Endodermal cell (in vitro differentiated cells): Measurements from ENCODE around the gene COMMD1. TPM values are rescaled to one million over a fixed set of nuclear protein-coding genes. Genes with fewer than 3 reads are reported as not detected.

ENCODE experiments used
- DNase-seq: peaks from one replicate; pipeline ENCODE4 v3.0.0-alpha.2; 2017
- H3K27ac ChIP-seq: 2 replicates; pipeline ENCODE4 v1.5.1; 2013; ENCODE audit warnings: mild to moderate bottlenecking, low read depth, low read length, moderate library complexity
- H3K27me3 ChIP-seq: 2 replicates; pipeline ENCODE4 v1.6.1; 2013; ENCODE audit warnings: mild to moderate bottlenecking, low read length, moderate library complexity; ENCODE audit not compliant: insufficient read depth, control insufficient read depth, poor library complexity, severe bottlenecking
- H3K36me3 ChIP-seq: 2 replicates; pipeline ENCODE4 v1.7.0; 2013; ENCODE audit warnings: mild to moderate bottlenecking, low read length, moderate library complexity; ENCODE audit not compliant: control insufficient read depth, insufficient read depth
- H3K4me1 ChIP-seq: one replicate; pipeline ENCODE4 v1.7.0; 2013; ENCODE audit warnings: low read length; ENCODE audit not compliant: control insufficient read depth, insufficient read depth
- H3K4me3 ChIP-seq: 2 replicates; pipeline ENCODE4 v1.5.1; 2013; ENCODE audit warnings: mild to moderate bottlenecking, low read length, moderate library complexity
- H3K9ac ChIP-seq: 2 replicates; pipeline ENCODE4 v1.6.1; 2013; ENCODE audit warnings: mild to moderate bottlenecking, low read length, moderate library complexity; ENCODE audit not compliant: poor library complexity, severe bottlenecking; ENCODE audit errors: extremely low read depth
- H3K9me3 ChIP-seq: 2 replicates; pipeline ENCODE4 v1.6.1; 2013; ENCODE audit warnings: mild to moderate bottlenecking, low read length, moderate library complexity; ENCODE audit not compliant: control insufficient read depth
- H3K27ac Mint-ChIP-seq: 2 replicates; pipeline ENCODE4 v1.8.0; 2020; ENCODE audit warnings: mixed read lengths
- H3K27me3 Mint-ChIP-seq: 2 replicates; pipeline ENCODE4 v1.8.0; 2021; ENCODE audit warnings: mild to moderate bottlenecking, mixed read lengths; ENCODE audit not compliant: insufficient read depth
- H3K36me3 Mint-ChIP-seq: 2 replicates; pipeline ENCODE4 v1.8.0; 2020; ENCODE audit warnings: low read depth, mixed read lengths
- H3K4me1 Mint-ChIP-seq: 2 replicates; pipeline ENCODE4 v1.8.0; 2020; ENCODE audit warnings: mixed read lengths
- H3K4me3 Mint-ChIP-seq: 2 replicates; pipeline ENCODE4 v1.8.0; 2020; ENCODE audit warnings: mild to moderate bottlenecking, moderate library complexity, mixed read lengths
- H3K9me3 Mint-ChIP-seq: 2 replicates; pipeline ENCODE4 v1.8.0; 2020; ENCODE audit warnings: mild to moderate bottlenecking, mixed read lengths
- WGBS, 2 experiments: methylation state at CpG; one replicate each; pipeline versions ENCODE4 v1.1.5 to v1.1.7; 2013; ENCODE audit warnings: missing lambda C conversion rate in 2 of 2, mixed read lengths in 1 of 2; ENCODE audit not compliant: insufficient coverage in 1 of 2, insufficient read length in 1 of 2; 5-methylcytosine and 5-hydroxymethylcytosine counted together
- total RNA-seq, 2 donors: library from RNA; stranded (reverse); fragmentation: NEBNext Ultra II Directional in 1 of 2; extraction: Animal tissue kit (Norgen Biotek cat#: 25700) in 1 of 2; gene quantifications; 2 replicates in 1 of 2; 3 replicates in 1 of 2; pipeline ENCODE4 v1.2.1, GENCODE V29; 2021
- TF ChIP-seq, protein P1 (sequence below): fragments of 200-600 bp; sonication (generic); conservative IDR thresholded peaks from 2 replicates; pipeline ENCODE4 v1.5.0; 2021; ENCODE audit warnings: antibody characterized with exemption, mild to moderate bottlenecking

Gene COMMD1
- total RNA-seq, 2 donors from 2014 or later: 27.8 to 28.4 TPM

DNA sequence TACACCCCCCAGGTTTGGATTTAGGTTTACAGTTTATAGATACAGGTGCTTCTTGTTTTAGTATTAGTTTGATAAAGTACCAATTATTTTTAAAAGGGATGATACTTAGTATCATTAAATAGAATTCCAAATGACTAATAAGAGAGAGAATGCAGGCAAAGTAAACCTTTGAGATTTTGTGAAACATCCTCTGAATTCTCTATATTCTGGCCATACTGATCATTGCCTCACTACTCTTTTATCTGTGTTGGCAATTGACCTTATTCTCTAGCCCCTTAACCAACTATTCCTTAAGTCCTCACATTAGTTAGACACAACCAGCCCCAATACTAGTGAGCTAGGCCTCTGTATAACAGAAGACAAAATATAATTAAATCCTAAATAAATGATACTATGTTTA is 125.4 kb downstream of the COMMD1 start:
- H3K27me3 Mint-ChIP-seq: no peaks in the 10 kb centered on the region
- no peak overlapping the region for H3K4me3 ChIP-seq
- no peaks in the 10 kb centered on the region for H3K36me3 ChIP-seq
- no peak overlapping the region for H3K4me3 Mint-ChIP-seq
- H3K9ac ChIP-seq: no peak overlapping the region
- no peak overlapping the region for H3K27ac ChIP-seq
- no peaks in the 10 kb centered on the region for H3K36me3 Mint-ChIP-seq
- TF ChIP-seq, protein P1, sequence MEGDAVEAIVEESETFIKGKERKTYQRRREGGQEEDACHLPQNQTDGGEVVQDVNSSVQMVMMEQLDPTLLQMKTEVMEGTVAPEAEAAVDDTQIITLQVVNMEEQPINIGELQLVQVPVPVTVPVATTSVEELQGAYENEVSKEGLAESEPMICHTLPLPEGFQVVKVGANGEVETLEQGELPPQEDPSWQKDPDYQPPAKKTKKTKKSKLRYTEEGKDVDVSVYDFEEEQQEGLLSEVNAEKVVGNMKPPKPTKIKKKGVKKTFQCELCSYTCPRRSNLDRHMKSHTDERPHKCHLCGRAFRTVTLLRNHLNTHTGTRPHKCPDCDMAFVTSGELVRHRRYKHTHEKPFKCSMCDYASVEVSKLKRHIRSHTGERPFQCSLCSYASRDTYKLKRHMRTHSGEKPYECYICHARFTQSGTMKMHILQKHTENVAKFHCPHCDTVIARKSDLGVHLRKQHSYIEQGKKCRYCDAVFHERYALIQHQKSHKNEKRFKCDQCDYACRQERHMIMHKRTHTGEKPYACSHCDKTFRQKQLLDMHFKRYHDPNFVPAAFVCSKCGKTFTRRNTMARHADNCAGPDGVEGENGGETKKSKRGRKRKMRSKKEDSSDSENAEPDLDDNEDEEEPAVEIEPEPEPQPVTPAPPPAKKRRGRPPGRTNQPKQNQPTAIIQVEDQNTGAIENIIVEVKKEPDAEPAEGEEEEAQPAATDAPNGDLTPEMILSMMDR: no peak
- H3K27me3 ChIP-seq: no peaks in the 10 kb centered on the region
- H3K4me1 Mint-ChIP-seq: peaks cover 7% of the 10 kb centered on the region
- H3K9me3 Mint-ChIP-seq: no peaks in the 10 kb centered on the region
- no peaks in the 10 kb centered on the region for H3K4me1 ChIP-seq
- no peak overlapping the region for H3K27ac Mint-ChIP-seq
- no peak for DNase-seq
- no peaks in the 10 kb centered on the region for H3K9me3 ChIP-seq

GRCh38 chr2:62032096-62032495 is 126.6 kb downstream of the COMMD1 start:
- Mint-ChIP-seq H3K27me3 (no peaks in the 10 kb centered on the region), H3K4me3 (no peak overlapping the region), H3K9me3 (no peaks in the 10 kb centered on the region), H3K36me3 (no peaks in the 10 kb centered on the region), H3K27ac (no peak overlapping the region), H3K4me1 (peaks cover 7% of the 10 kb centered on the region)
- no peak overlapping the region for H3K9ac ChIP-seq
- H3K27ac ChIP-seq: no peak overlapping the region
- H3K4me1 ChIP-seq: no peaks in the 10 kb centered on the region
- no peaks in the 10 kb centered on the region for H3K9me3 ChIP-seq
- 91 to 100% methylated on average over 4 to 5 of the region's 5 CpGs for WGBS, 2 experiments
- no peaks in the 10 kb centered on the region for H3K36me3 ChIP-seq
- no peak for DNase-seq
- H3K27me3 ChIP-seq: no peaks in the 10 kb centered on the region
- TF ChIP-seq, protein P1: no peak
- H3K4me3 ChIP-seq: no peak overlapping the region

GRCh38 chr2:62034715-62035114 is 129.2 kb downstream of the COMMD1 start:
- Histone ChIP-seq H3K9me3 (no peaks in the 10 kb centered on the region), H3K27ac (no peak overlapping the region), H3K4me1 (no peaks in the 10 kb centered on the region), H3K27me3 (no peaks in the 10 kb centered on the region), H3K9ac (no peak overlapping the region), H3K4me3 (no peak overlapping the region), H3K36me3 (no peaks in the 10 kb centered on the region)
- no peak for DNase-seq
- no peak overlapping the region for H3K4me3 Mint-ChIP-seq
- TF ChIP-seq, protein P1: no peak
- no peaks in the 10 kb centered on the region for H3K9me3 Mint-ChIP-seq
- H3K4me1 Mint-ChIP-seq: peaks cover 7% of the 10 kb centered on the region
- no peaks in the 10 kb centered on the region for H3K27me3 Mint-ChIP-seq
- no peaks in the 10 kb centered on the region for H3K36me3 Mint-ChIP-seq
- H3K27ac Mint-ChIP-seq: no peak overlapping the region
